Measurements from ENCODE around the gene FAM135A. TPM values are rescaled to one million over a fixed set of nuclear protein-coding genes. Genes with fewer than 3 reads are reported as not detected.

The FAM135A gene
- total RNA-seq, 4 donors from 2014 or later = 17.1 to 99.5 (median 35.8) TPM

DNA sequence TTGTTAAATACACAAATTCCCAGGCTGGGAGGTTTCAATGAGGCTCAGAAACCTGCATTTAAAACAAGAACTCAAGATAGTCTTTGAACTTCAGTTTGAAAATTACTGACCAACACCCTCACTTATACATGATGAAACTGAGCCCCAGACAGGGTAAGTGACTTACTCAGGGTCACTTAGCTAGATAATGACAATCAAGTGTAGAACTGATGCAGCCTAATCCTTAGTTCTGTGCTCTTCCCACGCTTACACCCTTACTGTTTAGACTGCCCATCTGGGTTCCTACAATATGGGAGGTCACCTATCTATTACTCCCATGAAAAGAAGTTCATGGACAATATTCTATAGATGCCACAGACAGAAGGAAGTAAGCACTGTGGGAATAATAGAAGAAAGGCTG is 24.5 kb upstream of the FAM135A start:
- TF ChIP-seq, protein P1, sequence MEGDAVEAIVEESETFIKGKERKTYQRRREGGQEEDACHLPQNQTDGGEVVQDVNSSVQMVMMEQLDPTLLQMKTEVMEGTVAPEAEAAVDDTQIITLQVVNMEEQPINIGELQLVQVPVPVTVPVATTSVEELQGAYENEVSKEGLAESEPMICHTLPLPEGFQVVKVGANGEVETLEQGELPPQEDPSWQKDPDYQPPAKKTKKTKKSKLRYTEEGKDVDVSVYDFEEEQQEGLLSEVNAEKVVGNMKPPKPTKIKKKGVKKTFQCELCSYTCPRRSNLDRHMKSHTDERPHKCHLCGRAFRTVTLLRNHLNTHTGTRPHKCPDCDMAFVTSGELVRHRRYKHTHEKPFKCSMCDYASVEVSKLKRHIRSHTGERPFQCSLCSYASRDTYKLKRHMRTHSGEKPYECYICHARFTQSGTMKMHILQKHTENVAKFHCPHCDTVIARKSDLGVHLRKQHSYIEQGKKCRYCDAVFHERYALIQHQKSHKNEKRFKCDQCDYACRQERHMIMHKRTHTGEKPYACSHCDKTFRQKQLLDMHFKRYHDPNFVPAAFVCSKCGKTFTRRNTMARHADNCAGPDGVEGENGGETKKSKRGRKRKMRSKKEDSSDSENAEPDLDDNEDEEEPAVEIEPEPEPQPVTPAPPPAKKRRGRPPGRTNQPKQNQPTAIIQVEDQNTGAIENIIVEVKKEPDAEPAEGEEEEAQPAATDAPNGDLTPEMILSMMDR (IDR thresholded peaks at IDR 0.05) = no peak
- TF ChIP-seq POLR2A (IDR thresholded peaks at IDR 0.05) = no peak
- Histone ChIP-seq H3K4me1 (no peaks in the 10 kb centered on the region), H3K27ac (no peak overlapping the region), H3K9me3 (no peaks in the 10 kb centered on the region), H3K4me3 (no peak overlapping the region), H3K27me3 (no peaks in the 10 kb centered on the region), H3K36me3 (no peaks in the 10 kb centered on the region)
- DNase-seq = no peak
- intact Hi-C loops (cut with DNase I; ENCODE audit: low total_unique reads) = no loop called here

DNA sequence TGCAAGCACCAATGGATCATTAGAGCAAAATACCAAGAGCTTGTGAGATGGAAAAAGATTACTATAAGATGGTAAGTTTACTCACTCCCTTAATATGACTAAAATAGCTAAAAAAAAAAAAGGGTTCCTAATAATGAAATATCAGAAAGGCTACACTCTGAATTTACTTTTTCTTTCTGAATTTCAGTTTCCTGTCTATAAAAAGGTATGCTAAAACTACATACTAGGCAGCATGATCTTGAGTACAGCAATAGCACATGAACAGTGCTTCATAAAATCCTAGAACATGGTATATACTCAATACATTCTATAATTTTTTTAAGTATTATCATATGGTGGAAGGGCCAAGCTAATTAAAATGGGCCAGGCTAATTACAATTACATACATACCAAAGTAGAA is 24.0 kb upstream of the FAM135A start:
- no peak for TF ChIP-seq POLR2A (IDR thresholded peaks at IDR 0.05)
- TF ChIP-seq, protein P1 (IDR thresholded peaks at IDR 0.05) = no peak
- intact Hi-C loops (cut with DNase I; ENCODE audit: low total_unique reads) = no loop called here
- H3K27me3 ChIP-seq = no peaks in the 10 kb centered on the region
- no peaks in the 10 kb centered on the region for H3K4me1 ChIP-seq
- no peak overlapping the region for H3K27ac ChIP-seq
- no peak overlapping the region for H3K4me3 ChIP-seq
- no peak for DNase-seq
- H3K9me3 ChIP-seq = no peaks in the 10 kb centered on the region
- H3K36me3 ChIP-seq = no peaks in the 10 kb centered on the region

DNA sequence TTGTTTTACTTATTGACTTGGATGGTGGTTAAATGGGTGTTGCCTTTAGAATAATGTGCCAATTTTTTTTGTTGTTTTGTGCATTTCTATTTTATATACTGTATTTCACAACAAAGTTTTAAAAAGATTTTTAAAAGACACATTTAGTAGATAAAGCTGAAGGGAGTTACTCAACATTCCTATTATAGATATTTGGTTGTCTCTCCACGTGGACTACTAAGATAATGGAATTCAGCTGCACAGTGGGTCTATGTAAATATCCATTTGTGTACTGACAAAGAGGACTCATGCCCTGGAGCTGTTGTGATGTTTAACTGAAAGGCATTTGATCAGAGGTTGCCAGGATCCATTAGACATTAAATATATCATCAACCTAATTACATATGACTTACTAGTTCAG is 23.2 kb upstream of the FAM135A start:
- Histone ChIP-seq H3K36me3 (no peaks in the 10 kb centered on the region), H3K27ac (no peak overlapping the region), H3K27me3 (no peaks in the 10 kb centered on the region), H3K4me3 (no peak overlapping the region), H3K9me3 (no peaks in the 10 kb centered on the region), H3K4me1 (no peaks in the 10 kb centered on the region)
- intact Hi-C loops (cut with DNase I; ENCODE audit: low total_unique reads) = no loop called here
- no peak for DNase-seq
- TF ChIP-seq POLR2A (IDR thresholded peaks at IDR 0.05) = no peak
- TF ChIP-seq, protein P1 (IDR thresholded peaks at IDR 0.05) = no peak

DNA sequence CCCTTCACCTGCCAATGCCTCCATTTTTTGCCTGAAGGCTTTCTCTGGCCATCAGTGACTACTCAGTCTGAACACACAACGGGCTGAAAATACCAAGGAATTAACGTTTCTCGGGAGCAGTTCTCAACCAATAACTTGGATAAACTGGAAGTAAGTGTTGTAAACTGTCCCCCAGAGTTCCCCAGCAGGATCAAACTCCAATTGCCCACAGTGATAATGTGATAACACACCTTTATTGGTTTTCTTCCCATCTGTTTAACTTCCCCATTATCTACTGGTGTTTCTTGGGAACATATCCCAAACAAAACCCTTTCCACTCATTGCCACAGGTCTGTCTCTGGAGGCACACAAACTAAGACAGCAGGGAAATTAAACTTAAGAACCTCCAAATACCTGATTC is 21.8 kb upstream of the FAM135A start:
- Histone ChIP-seq H3K4me3 (no peak overlapping the region), H3K4me1 (no peaks in the 10 kb centered on the region), H3K9me3 (no peaks in the 10 kb centered on the region), H3K27ac (no peak overlapping the region), H3K27me3 (no peaks in the 10 kb centered on the region), H3K36me3 (no peaks in the 10 kb centered on the region)
- TF ChIP-seq, protein P1 (IDR thresholded peaks at IDR 0.05) = no peak
- no peak for TF ChIP-seq POLR2A (IDR thresholded peaks at IDR 0.05)
- DNase-seq = no peak
- intact Hi-C loops (cut with DNase I; ENCODE audit: low total_unique reads) = no loop called here

DNA sequence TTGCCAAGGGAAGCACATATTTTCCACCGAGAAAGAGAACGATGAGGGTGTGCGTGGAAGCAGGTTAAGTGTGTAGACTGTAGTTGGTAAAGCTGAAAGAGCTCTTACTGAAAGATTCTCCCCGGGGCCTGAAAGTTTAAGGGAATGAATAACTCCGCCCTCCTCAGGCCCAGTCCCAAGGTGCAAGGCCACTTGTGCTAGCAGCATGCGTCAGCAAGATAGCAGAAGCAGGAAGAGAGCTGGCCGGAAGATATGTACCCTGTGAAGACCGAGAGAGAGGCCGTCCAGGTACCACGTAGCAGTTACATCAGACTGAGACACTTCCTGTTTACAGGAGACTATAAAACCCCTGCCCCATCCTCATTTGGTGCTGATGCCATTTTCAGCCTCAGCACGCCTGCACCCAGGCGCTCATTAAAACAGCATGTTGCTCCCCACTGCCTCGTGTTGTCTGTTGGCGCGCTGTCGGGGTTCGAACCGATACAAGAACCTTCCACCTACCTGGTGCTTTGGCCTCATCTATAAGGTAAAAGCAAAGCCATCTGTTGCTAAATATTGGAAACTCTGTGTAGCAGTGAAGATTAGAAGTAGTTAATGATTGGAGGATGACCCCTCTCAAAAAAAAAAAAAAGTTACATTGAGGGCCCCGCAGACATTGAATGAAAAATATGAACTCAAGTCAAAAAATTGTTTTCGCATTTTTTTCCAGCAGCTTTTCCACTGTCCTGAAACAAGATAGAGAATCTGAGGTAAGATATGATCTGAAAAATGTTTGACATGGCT is 18.6 kb upstream of the FAM135A start:
- Histone ChIP-seq H3K27ac (no peak overlapping the region), H3K4me1 (no peaks in the 10 kb centered on the region), H3K36me3 (no peaks in the 10 kb centered on the region), H3K27me3 (no peaks in the 10 kb centered on the region), H3K4me3 (no peak overlapping the region), H3K9me3 (no peaks in the 10 kb centered on the region)
- TF ChIP-seq POLR2A (IDR thresholded peaks at IDR 0.05) = no peak
- TF ChIP-seq, protein P1 (IDR thresholded peaks at IDR 0.05) = no peak
- intact Hi-C loops (cut with DNase I; ENCODE audit: low total_unique reads) = no loop called here
- DNase-seq = no peak

Data from uterus (tissue), 4 donors.